GM04503 (cell line): ENCODE data around the gene KCNK7.
A peak's percentile ranks its signal among the peaks of the same experiment; 100 is the strongest.
"Not testable (repeated sequence)": the region's sequence is repeated elsewhere in the genome, so short reads cannot be mapped to it uniquely, and the experiment has no call there.

Experiments
- DNase-seq: peaks from one replicate; pipeline ENCODE4 v3.0.0-alpha.2; 2012; ENCODE audit warnings: low read depth

Gene KCNK7

DNA sequence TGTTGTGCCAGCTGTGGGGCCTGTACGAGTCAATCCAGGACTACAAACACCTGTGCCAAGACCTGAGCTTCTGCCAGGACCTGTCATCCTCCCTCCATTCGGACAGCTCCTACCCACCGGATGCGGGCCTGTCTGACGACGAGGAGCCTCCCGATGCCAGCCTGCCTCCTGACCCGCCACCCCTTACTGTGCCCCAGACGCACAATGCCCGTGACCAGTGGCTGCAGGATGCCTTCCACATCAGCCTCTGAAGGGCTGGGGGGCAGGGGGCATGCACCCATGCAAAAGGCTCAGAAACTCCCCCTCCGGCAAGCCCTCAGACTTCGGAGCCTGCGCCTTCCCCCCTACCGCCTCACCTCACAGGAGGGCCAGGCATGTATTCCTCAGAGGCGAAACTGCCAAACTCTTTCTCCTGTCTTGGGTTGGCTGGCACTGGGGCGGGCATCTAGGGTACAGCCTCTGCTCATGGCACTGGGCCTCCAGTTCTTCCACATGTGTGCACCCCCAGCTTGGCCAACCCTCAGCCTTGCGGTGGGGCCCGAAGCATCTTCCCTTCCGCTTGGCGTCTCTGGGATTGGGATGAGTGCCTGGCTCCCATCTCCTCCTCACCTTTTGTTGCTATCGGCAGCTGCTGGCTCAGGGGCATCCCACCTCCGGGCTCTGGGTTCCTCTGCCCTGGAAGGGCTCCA lies 22.1 kb downstream of the KCNK7 start:
- DNase-seq = no peak

DNA sequence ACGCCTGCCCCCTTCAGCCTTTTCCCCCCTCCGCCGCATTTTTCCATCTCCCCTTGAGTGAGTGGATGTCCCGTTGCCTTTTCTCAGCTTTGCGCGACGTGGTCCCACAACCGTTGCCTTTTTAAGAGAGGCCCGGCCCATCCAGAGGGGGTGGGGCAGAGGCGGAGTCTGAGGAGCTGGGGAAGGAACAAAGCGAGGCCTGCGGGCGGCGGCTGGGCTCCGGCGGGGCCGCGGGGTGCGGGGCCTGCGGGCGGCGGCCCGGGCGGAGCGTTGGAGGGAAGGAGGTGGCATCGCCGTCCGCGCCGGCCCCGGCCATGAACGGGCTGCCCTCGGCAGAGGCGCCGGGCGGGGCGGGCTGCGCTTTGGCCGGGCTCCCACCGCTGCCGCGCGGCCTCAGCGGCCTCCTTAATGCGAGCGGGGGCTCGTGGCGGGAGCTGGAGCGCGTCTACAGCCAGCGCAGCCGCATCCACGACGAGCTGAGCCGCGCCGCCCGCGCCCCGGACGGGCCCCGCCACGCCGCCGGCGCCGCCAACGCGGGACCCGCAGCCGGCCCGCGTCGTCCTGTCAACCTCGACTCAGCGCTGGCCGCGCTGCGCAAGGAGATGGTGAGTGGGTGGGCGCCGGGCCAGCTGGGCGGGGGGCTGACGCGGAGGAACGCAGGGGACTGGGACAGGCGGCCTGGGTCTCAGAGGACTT lies 23.1 kb downstream of the KCNK7 start, which contains the start of gene FAM89B:
Gene FAM89B, plus strand, starts transcription at position 183 of the 696 bp plus-strand sequence. Its CDS starts 132 bp downstream, at position 315.
- DNase-seq = no peak

DNA sequence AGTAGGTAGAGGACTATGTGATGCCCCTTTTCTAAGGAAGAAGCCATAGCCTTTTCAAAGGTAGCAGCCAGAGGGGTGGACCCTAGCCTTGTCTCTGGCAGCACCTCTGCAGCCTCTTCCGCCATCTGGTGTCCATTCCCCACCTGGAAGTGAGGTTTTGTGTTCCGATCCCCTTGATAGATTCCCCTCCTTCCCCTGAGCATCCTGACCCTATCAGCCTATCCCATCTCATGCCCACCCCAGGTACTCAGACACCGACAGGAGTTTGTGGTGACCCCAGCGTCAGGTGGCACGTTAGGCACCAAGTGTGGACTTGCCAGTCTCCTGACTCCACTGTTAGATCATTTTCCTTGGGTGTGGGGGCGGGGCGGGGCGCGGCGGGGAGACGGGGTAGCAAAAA lies 23.7 kb downstream of the KCNK7 start:
- DNase-seq = no peak

DNA sequence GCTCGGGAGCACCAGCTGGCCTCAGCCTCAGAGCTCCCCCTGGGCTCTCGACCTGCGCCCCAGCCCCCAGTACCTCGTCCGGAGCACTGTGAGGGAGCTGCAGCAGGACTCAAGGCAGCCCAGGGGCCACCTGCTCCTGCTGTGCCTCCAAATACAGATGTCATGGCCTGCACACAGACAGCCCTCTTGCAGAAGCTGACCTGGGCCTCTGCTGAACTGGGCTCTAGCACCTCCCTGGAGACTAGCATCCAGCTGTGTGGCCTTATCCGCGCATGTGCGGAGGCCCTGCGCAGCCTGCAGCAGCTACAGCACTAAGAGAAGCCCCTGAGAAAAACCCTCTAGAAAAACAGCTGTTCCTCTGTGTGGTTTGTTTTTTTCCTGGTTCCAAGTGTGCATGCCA lies 24.2 kb downstream of the KCNK7 start:
- no peak for DNase-seq

DNA sequence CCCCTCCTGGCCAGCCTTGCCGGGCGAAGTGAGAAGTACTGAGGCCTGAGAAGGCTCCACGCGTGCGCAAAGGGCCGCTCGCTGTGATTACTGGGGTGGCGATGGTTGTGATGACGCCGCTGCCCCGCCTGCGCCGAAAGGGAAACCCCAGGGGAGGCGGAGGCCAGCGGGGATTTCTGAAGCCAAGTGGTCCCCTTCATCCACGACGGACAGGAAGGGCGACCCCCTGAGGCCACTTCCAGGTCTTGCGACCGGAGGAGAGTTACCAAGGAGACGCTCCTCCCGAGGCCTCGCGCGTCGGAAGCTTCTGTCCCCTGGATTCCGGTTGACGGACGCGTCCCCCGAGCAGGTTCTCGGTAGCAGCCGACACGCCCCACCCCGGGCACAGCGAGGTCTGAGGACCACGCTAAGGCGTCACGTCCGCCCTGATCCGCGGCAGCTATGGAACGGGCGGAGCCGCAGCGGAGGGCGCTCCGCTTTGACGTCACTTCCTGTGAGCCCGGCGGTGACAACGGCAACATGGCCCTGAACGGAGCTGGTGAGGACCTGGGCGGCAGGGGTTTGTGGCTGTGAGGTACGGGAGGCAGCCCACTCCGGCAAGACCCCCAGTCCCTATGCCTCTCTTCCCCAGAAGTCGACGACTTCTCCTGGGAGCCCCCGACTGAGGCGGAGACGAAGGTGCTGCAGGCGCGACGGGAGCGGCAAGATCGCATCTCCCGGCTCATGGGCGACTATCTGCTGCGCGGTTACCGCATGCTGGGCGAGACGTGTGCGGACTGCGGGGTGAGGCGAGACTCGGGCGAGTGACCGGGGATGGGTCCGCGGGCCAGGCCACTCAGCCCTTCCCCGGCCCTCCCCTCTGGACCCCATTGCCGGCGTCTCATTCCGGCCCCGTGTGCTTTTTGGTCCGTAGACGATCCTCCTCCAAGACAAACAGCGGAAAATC lies 25.4 kb downstream of the KCNK7 start, which contains the start of gene ZNRD2:
Gene ZNRD2, plus strand, starts transcription at position 505 of the 946 bp plus-strand sequence. Its CDS starts 15 bp downstream, at position 520.
- peak; percentile 92 for DNase-seq

DNA sequence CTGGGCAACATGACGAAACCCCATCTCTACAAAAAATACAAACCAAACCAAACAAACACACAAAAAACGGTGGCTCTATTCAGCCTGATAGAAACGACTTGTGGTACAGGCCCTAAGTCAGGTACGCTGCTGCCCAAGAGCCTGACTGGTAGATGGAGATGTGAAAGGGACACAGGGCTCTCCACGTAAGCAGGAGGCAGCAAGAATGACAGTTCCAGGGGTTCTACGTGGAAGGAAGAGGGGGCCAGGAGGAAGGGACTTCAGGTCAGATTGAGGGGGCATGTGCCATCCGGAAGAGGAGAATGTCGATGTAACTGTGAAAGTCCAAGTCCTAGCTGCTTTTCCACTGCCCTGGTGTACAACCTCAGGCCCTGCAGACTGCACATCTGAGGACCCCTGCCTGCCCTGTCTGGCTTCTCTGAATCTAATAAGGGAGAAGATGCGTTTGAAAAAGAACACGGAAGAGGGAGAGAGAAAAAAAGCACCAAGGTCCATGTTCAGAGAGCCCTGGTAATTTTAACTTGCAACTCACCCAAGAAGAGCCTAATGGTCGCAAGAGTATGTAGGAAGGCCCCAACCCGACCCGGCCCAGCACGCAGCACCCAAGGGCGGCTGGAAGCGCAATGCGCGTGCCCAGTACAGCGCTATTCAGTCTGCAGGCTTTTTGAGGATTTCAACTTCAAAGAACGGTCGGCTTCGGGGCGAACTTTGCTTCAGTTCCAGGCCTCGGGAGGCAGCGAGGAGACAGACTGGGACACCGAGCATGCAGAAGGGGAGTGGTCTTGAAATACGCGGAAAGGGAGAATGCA lies 26.2 kb downstream of the KCNK7 start:
- DNase-seq = no peak

DNA sequence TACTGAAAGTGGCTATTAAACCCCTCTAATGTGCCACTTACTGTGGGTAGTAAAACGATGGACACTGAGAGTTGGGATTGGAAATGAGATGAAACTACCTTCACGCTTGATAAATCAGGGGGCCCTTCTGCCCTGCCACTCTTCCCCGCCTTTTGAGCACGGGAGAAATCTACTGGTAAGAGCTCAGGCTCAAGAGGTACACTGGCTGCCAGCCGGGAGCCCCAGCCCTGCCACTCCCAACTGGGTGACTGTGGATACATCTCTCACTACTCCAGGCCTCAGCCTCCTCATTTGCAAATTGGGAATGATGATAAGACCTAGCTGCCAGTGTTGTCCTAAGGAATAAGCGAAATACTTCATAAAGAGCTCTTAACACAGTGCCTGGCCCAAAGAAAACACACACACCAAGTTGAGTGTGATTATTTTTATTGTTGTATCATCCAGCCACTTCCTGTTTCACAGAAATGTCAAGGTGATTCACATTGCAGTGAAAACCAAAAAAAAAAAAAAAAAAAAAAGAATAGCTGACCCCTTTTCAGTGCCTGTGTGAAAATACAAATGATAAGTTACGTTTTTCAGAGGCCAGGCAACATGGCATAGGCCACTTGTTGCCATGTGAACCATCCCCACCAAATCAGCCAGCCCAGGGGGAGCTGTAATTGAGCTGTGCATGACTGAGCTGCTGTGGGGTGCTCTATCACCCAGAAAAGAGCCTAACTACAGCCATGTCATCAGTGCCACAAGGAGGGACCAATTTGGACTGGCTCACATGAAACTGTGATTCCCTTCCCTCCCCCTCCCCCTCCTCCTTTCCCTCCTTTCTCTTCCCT lies 29.8 kb downstream of the KCNK7 start:
- no peak for DNase-seq

DNA sequence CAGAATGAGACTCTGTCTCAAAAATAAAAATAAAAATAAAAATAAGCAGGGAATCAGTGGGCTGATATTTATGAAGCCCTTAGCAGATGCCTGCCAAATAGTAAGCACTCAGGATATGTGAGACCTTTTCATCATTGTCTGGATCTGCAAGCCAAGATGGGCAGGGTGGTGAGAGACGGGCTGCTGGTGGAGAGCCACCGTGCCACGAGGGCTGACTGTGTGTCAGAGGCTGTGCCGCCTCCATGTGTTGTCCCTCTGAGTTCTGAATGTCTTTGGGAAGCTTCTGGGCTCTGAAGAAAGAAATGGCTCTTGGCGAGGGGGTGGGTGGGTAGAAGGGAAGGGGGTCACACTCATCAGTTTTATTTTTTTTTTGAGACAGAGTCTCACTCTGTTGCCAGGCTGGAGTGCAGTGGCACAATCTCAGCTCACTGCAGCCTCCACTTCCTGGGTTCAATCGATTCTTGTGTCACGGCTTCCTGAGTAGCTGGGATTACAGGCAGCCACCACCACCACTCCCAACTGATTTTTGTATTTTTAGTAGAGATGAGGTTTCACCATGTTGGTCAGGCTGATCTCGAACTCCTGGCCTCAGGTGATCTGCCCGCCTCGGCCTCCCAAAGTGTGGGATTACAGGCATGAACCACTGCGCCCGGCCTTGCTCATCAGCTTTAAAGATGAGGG lies 30.6 kb downstream of the KCNK7 start:
- DNase-seq = not testable (repeated sequence)

DNA sequence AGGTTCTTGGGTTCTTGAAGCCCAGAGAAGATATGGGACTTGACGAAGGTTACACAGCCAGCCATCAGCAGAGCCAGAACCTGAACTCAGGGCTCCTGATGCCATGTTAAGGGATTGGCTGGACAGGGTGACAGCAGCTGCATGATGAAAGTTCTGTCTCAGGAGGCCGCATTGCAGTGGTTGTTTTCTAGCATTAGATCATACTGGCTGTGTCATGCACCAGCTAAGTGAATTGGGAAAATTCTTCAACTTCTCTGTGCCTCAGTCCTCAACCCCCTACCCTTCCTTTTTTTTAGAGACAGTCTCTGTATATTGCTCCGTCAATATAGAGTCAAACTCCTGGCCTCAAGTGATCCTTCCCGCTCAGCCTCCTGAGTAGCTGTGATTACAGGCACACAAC lies 32.0 kb downstream of the KCNK7 start:
- no peak for DNase-seq

DNA sequence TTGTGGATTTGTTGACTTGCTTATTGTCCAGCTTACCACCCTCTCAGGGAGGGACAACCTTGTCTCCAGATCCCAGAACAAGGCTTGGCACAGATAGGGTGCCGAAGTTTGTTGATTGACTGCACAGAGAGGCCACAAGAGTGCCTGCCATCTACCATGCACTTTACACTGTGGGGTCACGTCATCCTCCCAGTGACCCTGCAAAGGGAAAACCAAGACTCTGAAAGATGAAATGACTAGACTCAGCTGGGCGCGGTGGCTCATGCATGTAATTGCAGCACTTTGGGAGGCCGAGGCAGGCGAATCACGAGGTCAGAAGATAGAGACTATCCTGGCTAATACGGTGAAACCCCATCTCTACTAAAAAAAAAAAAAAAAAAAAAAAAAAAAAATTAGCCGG lies 32.8 kb downstream of the KCNK7 start:
- no peak for DNase-seq

DNA sequence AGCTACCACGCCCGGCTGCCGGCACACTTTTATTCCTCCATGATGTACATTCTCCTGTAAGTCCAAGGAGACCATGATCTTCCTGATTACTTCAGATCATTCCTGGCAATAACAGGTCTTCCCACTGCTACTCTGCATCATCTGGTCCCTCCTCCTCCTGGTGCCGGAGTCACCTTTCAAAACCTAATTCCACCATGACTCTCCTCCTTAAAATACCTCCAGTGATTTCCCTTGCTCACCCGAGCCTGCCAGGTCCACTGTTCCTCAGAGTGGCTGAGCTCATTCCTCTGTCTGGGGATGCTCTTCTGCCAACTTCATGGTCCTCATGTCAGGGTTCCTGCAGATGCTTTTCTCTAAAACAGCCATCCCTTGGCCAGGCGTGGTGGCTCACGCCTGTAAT lies 33.6 kb downstream of the KCNK7 start:
- no peak for DNase-seq

DNA sequence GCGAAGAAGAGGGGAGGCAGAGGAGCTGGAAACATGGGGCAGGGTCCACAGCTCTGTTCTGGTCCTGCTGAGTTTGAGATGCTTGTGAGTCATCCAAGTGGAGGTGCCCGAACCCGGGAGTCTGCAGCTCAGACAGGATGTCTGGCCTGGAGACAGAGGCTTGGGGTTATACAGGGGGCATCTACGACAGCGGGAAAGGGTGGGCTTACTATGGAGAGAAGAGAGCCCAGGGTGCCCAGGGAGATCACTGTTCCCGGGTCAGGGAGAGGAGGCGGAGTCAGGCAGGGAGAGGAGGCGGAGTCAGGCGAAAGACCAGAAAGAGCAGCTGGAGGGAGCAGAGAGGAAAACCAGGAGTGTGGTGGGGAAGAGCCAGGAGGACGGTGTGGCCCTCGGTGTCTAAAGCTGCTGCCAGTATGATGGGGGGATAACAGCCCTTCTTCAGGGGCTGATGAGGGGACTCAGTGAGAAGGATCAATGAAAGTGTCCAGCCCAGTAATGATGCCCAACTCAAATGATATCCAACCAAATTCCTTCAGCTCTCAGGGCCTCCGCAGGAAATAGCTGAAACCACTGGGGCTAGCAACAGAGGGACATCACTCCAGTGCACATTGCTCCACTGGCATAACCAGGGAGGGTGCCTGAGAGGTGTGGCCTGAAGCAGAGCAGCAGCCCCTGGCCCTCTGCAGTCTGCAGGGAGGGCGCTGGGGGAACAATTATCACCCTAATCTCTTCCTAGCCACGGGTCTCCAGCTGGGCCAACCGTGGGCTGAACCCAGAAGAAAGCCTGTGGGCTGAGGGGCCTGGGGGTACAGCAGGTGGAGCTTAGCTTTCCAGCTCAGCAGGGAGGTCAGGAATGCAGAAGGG lies 34.8 kb downstream of the KCNK7 start:
- DNase-seq = no peak

DNA sequence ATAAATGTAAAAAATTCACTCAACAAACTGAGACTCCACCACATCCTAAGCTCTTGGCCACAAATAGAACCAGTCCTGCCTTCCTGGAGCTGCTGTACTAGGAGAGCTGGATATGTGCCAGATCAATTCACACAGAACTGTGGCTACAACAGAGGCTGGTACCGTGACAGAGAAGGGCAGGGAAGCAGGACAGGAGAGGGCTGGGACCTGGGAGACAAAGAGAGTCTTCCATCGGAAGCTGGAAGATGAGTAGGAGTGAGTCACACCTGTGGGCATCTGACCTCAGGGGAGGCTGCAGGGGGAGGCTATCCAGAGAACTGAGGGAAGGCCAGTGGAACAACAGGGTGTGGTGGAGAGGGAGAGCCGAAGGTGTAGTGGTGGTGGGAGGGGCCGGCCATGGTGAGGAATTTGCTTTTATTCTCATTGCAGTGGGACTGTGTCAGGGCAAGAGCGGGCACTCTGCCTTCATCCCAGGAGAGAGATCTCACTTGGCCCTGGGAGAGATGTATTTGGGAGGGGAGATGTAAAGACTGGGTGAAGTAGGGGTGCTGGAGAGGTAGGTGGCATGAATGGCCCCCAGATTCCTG lies 35.6 kb downstream of the KCNK7 start:
- DNase-seq = no peak

DNA sequence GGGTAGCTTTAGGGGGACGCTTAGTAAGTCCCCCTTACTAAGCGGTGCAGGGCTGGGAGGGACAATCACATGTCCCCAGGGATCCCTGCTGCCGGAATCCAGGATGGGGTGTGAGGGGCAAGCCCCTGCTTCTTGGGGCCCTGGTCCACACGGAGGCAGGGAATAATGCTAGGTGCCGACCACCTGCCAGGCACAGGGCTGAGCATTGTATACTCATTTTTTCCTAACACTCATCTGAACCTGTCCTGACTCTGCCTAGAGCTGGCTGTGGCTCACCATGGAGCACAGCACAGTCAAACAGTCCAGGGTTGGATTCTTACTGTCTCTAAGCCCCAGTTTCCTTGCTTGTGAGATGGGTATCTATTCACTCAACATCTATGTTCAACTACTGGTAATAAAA lies 36.1 kb downstream of the KCNK7 start:
- no peak for DNase-seq

DNA sequence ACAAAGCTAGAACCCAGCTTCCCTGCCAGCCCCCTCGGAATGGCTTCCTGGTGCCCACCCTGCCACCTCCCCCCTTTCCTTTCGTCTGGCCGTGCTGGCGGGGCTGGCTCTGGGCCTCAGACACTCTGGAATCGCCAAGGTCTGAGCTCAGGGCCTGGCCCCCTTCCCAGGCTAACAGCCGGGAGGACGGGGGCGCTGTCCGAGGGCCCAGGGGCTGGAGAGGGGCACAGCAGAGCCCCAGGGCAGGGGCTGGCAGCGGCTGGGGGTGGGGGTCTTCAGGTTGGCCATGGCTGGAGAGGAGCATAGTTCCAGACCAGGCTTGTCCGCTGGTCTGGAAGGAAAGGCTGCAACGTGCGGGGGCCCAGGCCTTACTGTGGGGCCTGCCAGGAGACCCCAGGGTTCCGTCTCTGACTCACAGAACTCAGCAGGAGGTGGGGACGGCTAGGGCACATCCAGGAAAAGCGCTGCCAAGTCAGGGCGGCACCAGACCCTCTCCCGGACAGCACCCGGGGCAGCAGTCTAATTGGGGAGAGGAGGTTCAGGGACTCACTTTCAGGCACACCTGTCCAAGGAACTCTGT lies 36.6 kb downstream of the KCNK7 start:
- no peak for DNase-seq

DNA sequence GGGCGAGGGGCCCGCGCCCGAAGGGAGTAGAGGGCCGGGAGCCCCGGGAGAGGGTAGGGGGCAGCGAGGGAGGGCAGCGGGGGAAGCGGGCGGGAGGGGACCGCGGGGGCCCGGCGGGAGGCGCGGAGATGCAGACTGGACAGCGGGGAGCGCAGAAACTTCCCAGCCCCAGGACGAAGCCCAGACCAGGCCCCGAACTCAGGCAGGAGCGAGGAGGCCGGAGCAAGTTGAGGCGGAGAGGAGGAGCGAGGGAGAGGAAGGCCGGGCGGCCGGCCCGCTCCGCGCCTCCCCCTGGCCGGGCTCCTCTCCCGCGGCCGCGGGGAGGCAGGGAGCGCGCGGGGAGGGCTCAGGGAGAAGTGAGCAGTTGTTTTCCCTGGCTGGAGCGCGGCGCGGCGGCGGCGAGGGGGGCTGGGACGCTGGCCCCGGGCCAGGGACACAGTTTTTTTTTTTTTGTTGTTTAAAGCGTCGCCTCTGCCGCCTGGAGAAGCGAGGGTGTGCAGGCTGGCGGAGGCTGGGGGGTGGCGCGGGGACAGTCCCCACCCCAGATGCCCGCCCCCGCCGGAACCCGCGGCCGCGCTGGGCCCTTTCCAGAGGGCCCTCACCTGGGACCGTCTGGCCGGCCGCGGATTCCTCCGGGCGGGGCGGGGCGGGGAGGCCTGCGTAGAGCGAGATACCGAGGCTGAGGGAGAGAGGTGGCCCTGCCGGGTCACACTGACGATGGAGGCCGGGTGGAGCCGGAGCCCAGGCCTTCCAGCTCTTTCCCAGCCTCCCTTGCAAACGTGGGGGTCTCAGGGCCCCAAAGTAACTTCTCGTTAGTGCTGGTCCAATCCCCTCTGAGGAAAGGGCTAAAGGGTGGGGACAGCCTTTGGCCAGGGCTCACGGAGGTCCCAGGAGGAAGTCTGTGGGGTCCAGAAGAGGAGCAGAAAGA lies 37.3 kb downstream of the KCNK7 start, which contains the start of gene LTBP3:
Gene LTBP3, minus strand, starts transcription at position 358 of the 928 bp plus-strand sequence. CDS start 400 bp downstream, outside the sequence.
- no peak for DNase-seq
